Measurements from ENCODE around the gene ADGRB3. TPM values are rescaled to one million over a fixed set of nuclear protein-coding genes. Genes with fewer than 3 reads are reported as not detected.
A peak's percentile ranks its signal among the peaks of the same experiment; 100 is the strongest.

Gene ADGRB3
- total and polyA plus RNA-seq, 2 donors (not counting 3 experiments of a cell fraction or from before 2014, with no cell fraction given) = not detected

DNA sequence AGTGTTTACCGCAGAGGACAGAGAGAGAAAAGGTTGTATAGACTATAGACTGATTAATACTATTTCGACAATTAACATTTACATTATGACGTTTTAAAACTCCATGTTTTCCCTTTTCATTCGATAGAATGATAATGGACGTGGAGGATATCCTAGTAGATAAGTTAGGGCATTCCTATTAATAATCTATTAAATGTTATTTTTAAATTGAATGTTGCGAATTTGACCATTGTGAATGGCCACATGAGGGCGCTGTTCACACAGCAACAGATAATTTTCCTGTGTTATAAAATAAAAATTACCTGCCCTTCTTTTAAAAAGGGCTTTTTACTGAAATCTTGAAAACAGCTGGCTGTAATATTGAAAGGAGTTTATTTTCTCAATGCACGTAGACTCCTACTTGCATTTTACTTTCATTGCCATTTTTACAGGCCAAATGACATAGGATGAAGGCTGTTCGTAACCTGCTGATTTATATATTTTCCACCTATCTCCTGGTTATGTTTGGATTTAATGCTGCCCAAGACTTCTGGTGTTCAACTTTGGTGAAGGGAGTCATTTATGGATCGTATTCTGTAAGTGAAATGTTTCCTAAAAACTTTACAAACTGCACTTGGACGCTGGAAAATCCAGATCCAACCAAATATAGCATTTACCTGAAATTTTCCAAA is 3.3 kb downstream of the ADGRB3 start:
- intact Hi-C loops (cut with micrococcal nuclease) (loop anchor here (1.0 to 5.0 kb wide), 5 partner anchors 139 to 1571 kb away; no protein-coding TSS in a partner anchor), dilution Hi-C loops (cut with MboI; ENCODE audit: extremely low pct_ligation_motif_present, low sequenced_read_pairs) (no loop called here)
- no peak overlapping the region for H3K4me3 ChIP-seq (replicated peaks in 1 of 3; ENCODE audit: insufficient read depth in 1 of 3, low read depth in 1 of 3, low read length in 3 of 3)
- BruUV-seq (replicated peaks) = no TSS peak
- peak; percentile 47 for FAIRE-seq
- no peak overlapping the region for H3K27ac ChIP-seq (ENCODE audit: insufficient read depth, low read depth, low read length)
- no peak overlapping the region for H3K9ac ChIP-seq (replicated peaks; ENCODE audit: extremely low read depth, insufficient read depth, low read length)
- DNase-seq (ENCODE audit: low read depth, low spot score) = peak; percentile 26
- ChIA-PET POLR2A (no interaction called here), CTCF (interaction anchor here (2.4 kb wide), 1 partner anchor 1093 kb away, joined by 9 read pairs; no protein-coding TSS in a partner anchor)
- no peaks in the 10 kb centered on the region for H3K9me1 ChIP-seq (replicated peaks; ENCODE audit: control insufficient read depth, extremely low read depth, insufficient read depth, low read length)
- H3K27me3 ChIP-seq (ENCODE audit: control insufficient read depth in 2 of 2, insufficient read depth in 2 of 2, low read length in 2 of 2) = peaks cover 25 to 41% of the 10 kb centered on the region in 2 experiments
- no peaks in the 10 kb centered on the region for H4K20me1 ChIP-seq (replicated peaks; ENCODE audit: control insufficient read depth, extremely low read depth, insufficient read depth, low read length)
- TF ChIP-seq MAX (IDR thresholded peaks at IDR 0.05; ENCODE audit: insufficient read depth, insufficient read length) = no peak
- TF ChIP-seq, protein P1, sequence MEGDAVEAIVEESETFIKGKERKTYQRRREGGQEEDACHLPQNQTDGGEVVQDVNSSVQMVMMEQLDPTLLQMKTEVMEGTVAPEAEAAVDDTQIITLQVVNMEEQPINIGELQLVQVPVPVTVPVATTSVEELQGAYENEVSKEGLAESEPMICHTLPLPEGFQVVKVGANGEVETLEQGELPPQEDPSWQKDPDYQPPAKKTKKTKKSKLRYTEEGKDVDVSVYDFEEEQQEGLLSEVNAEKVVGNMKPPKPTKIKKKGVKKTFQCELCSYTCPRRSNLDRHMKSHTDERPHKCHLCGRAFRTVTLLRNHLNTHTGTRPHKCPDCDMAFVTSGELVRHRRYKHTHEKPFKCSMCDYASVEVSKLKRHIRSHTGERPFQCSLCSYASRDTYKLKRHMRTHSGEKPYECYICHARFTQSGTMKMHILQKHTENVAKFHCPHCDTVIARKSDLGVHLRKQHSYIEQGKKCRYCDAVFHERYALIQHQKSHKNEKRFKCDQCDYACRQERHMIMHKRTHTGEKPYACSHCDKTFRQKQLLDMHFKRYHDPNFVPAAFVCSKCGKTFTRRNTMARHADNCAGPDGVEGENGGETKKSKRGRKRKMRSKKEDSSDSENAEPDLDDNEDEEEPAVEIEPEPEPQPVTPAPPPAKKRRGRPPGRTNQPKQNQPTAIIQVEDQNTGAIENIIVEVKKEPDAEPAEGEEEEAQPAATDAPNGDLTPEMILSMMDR (IDR thresholded peaks at IDR 0.05; ENCODE audit: extremely low read depth in 1 of 2, insufficient read depth in 1 of 2, low read depth in 1 of 2, low read length in 2 of 2) = peak; percentile 37 to 43
- H2AFZ ChIP-seq (ENCODE audit: low read depth, low read length) = no peak overlapping the region
- peaks cover 10% of the 10 kb centered on the region for H3K4me1 ChIP-seq (ENCODE audit: control insufficient read depth, extremely low read depth, insufficient read depth, low read length)
- no peak overlapping the region for H3K4me2 ChIP-seq (ENCODE audit: insufficient read depth, low read length)
- H3K36me3 ChIP-seq (ENCODE audit: control insufficient read depth in 2 of 2, extremely low read depth in 1 of 2, insufficient read depth in 2 of 2, low read length in 2 of 2) = no peaks in the 10 kb centered on the region
- no peaks in the 10 kb centered on the region for H3K9me3 ChIP-seq (replicated peaks; ENCODE audit: control insufficient read depth, insufficient read depth, low read length)
- no peaks in the 10 kb centered on the region for H3K79me2 ChIP-seq (ENCODE audit: control insufficient read depth, insufficient read depth, low read length)

GRCh38 chr6:68639211-68639610 is 4.1 kb downstream of the ADGRB3 start:
- H3K79me2 ChIP-seq (ENCODE audit: control insufficient read depth, insufficient read depth, low read length) = no peaks in the 10 kb centered on the region
- no peak for FAIRE-seq
- no TSS peak for BruUV-seq (replicated peaks)

More at GRCh38 chr6:68639211-68639610, 4.1 kb downstream of the ADGRB3 start:
- no peaks in the 10 kb centered on the region for H3K9me1 ChIP-seq (replicated peaks; ENCODE audit: control insufficient read depth, extremely low read depth, insufficient read depth, low read length)
- H3K4me2 ChIP-seq (ENCODE audit: insufficient read depth, low read length) = no peak overlapping the region
- CTCF ChIA-PET = interaction anchor here (1.0 kb wide), 1 partner anchor 1469 kb away, joined by 4 read pairs; no protein-coding TSS in a partner anchor
- no peak for DNase-seq (ENCODE audit: low read depth, low spot score)
- H3K36me3 ChIP-seq (ENCODE audit: control insufficient read depth in 2 of 2, extremely low read depth in 1 of 2, insufficient read depth in 2 of 2, low read length in 2 of 2) = no peaks in the 10 kb centered on the region
- peaks cover 17 to 33% of the 10 kb centered on the region in 2 experiments for H3K27me3 ChIP-seq (ENCODE audit: control insufficient read depth in 2 of 2, insufficient read depth in 2 of 2, low read length in 2 of 2)
- H3K9me3 ChIP-seq (replicated peaks; ENCODE audit: control insufficient read depth, insufficient read depth, low read length) = no peaks in the 10 kb centered on the region
- intact Hi-C loops (cut with micrococcal nuclease) = loop anchor here (5.0 kb wide), 3 partner anchors 138 to 1572 kb away; no protein-coding TSS in a partner anchor
- H3K4me1 ChIP-seq (ENCODE audit: control insufficient read depth, extremely low read depth, insufficient read depth, low read length) = peaks cover 10% of the 10 kb centered on the region
- TF ChIP-seq GATA2 (IDR thresholded peaks at IDR 0.05; ENCODE audit: insufficient read depth, insufficient read length, low read depth, low read length) (no peak), POLR2A (IDR thresholded peaks at IDR 0.05; ENCODE audit: low read depth, low read length) (no peak), EZH2 (IDR thresholded peaks at IDR 0.05; ENCODE audit: borderline replicate concordance, low read depth, low read length, severe bottlenecking) (no peak), POLR2AphosphoS5 (IDR thresholded peaks at IDR 0.05; ENCODE audit: insufficient read depth, low read depth, low read length) (no peak), JUN (IDR thresholded peaks at IDR 0.05; ENCODE audit: borderline replicate concordance, insufficient read depth, insufficient read length, low read depth) (no peak), MAX (IDR thresholded peaks at IDR 0.05; ENCODE audit: insufficient read depth, insufficient read length) (no peak), FOS (IDR thresholded peaks at IDR 0.05; ENCODE audit: borderline replicate concordance, insufficient read depth, low read length) (no peak), MYC (IDR thresholded peaks at IDR 0.05; ENCODE audit: low read depth, low read length) (no peak)
- TF ChIP-seq, protein P1 (IDR thresholded peaks at IDR 0.05; ENCODE audit: extremely low read depth in 1 of 2, insufficient read depth in 1 of 2, low read depth in 1 of 2, low read length in 2 of 2) = no peak
- POLR2A ChIA-PET = no interaction called here
- dilution Hi-C loops (cut with MboI; ENCODE audit: extremely low pct_ligation_motif_present, low sequenced_read_pairs) = no loop called here
- no peak overlapping the region for H3K9ac ChIP-seq (replicated peaks; ENCODE audit: extremely low read depth, insufficient read depth, low read length)
- H3K4me3 ChIP-seq (replicated peaks in 1 of 3; ENCODE audit: insufficient read depth in 1 of 3, low read depth in 1 of 3, low read length in 3 of 3) = no peak overlapping the region
- H3K27ac ChIP-seq (ENCODE audit: insufficient read depth, low read depth, low read length) = no peak overlapping the region
- H4K20me1 ChIP-seq (replicated peaks; ENCODE audit: control insufficient read depth, extremely low read depth, insufficient read depth, low read length) = no peaks in the 10 kb centered on the region
- H2AFZ ChIP-seq (ENCODE audit: low read depth, low read length) = no peak overlapping the region
